Neural progenitor cell (in vitro differentiated cells): ENCODE data around the gene KIF12. TPM values are rescaled to one million over a fixed set of nuclear protein-coding genes. Genes with fewer than 3 reads are reported as not detected.

Experiments used
- DNase-seq: peaks from one replicate; pipeline ENCODE4 v3.0.0-alpha.2; 2016; ENCODE audit warnings: low spot score
- H2AFZ ChIP-seq: fragments of 200-600 bp; sonication (generic); replicated peaks from 2 replicates; pipeline ENCODE4 v1.6.1; 2016; ENCODE audit warnings: antibody characterized with exemption
- H3F3A ChIP-seq: fragments of 200-600 bp; sonication (generic); 2 replicates; pipeline ENCODE4 v1.6.1; 2016; ENCODE audit warnings: antibody characterized with exemption, low read depth
- H3K27ac ChIP-seq: fragments of 200-600 bp; sonication (generic); 2 replicates; pipeline ENCODE4 v1.5.1; 2016; ENCODE audit warnings: mild to moderate bottlenecking
- H3K27me3 ChIP-seq: fragments of 200-600 bp; sonication (generic); 2 replicates; pipeline ENCODE4 v1.6.1; 2016; ENCODE audit warnings: mild to moderate bottlenecking, moderate library complexity
- H3K36me3 ChIP-seq: fragments of 200-600 bp; sonication (generic); 2 replicates; pipeline ENCODE4 v1.5.1; 2016
- H3K4me1 ChIP-seq: fragments of 200-600 bp; sonication (generic); 2 replicates; pipeline ENCODE4 v1.6.1; 2016; ENCODE audit warnings: mixed run types
- H3K4me2 ChIP-seq: fragments of 200-600 bp; sonication (generic); 2 replicates; pipeline ENCODE4 v1.6.1; 2016
- H3K4me3 ChIP-seq: fragments of 200-600 bp; sonication (generic); 2 replicates; pipeline ENCODE4 v1.5.1; 2016
- H3K79me2 ChIP-seq: fragments of 200-600 bp; sonication (generic); 2 replicates; pipeline ENCODE4 v1.6.1; 2016; ENCODE audit warnings: low read depth
- H3K9ac ChIP-seq: fragments of 200-600 bp; sonication (generic); 2 replicates; pipeline ENCODE4 v1.6.1; 2016
- H3K9me3 ChIP-seq: fragments of 200-600 bp; sonication (generic); 2 replicates; pipeline ENCODE4 v1.5.1; 2016; ENCODE audit warnings: low read depth
- H4K20me1 ChIP-seq: fragments of 200-600 bp; sonication (generic); 2 replicates; pipeline ENCODE4 v1.6.1; 2016; ENCODE audit warnings: low read depth
- H3K27ac Mint-ChIP-seq: 3 replicates; pipeline ENCODE4 v1.8.0; 2021; ENCODE audit warnings: mixed read lengths
- H3K27me3 Mint-ChIP-seq: 2 replicates; pipeline ENCODE4 v1.8.0; 2022; ENCODE audit warnings: low read depth, mild to moderate bottlenecking, inconsistent platforms, moderate library complexity, mixed read lengths; ENCODE audit not compliant: insufficient read depth
- H3K36me3 Mint-ChIP-seq: 3 replicates; pipeline ENCODE4 v1.8.0; 2021; ENCODE audit warnings: mixed read lengths
- H3K4me1 Mint-ChIP-seq: 3 replicates; pipeline ENCODE4 v1.8.0; 2021; ENCODE audit warnings: mixed read lengths
- H3K4me3 Mint-ChIP-seq: 3 replicates; pipeline ENCODE4 v1.8.0; 2021; ENCODE audit warnings: mild to moderate bottlenecking, moderate library complexity, mixed read lengths
- H3K9me3 Mint-ChIP-seq: 3 replicates; pipeline ENCODE4 v1.8.0; 2020; ENCODE audit warnings: mixed read lengths
- CTCF ChIP-seq: fragments of 200-600 bp; sonication (generic); IDR thresholded peaks from 2 replicates; pipeline ENCODE4 v1.5.1; 2017; ENCODE audit warnings: antibody characterized with exemption, mild to moderate bottlenecking
- EZH2 ChIP-seq: fragments of 200-600 bp; sonication (generic); IDR thresholded peaks from 2 replicates; pipeline ENCODE4 v1.6.1; 2017; ENCODE audit warnings: antibody characterized with exemption, mild to moderate bottlenecking, moderate library complexity
- EZH2phosphoT487 ChIP-seq: fragments of 200-600 bp; sonication (generic); IDR thresholded peaks from 2 replicates; pipeline ENCODE4 v1.6.1; 2017; ENCODE audit warnings: antibody characterized with exemption
- total RNA-seq: library from RNA; depleted of rRNA; stranded (reverse); fragments of >200 nt; gene quantifications from 2 replicates; pipeline ENCODE4 v1.2.3, GENCODE V29; 2015; ENCODE audit warnings: low replicate concordance

The KIF12 gene
- total RNA-seq, 1 donor from 2014 or later, result 0.56 TPM

- H3K4me1 Mint-ChIP-seq, result no peaks in the 10 kb centered on the region
- Histone ChIP-seq H3K9ac (no peak overlapping the region), H4K20me1 (no peaks in the 10 kb centered on the region), H3K27ac (no peak overlapping the region), H3K27me3 (no peaks in the 10 kb centered on the region), H3K4me2 (no peak overlapping the region), H3K79me2 (no peaks in the 10 kb centered on the region), H3F3A (no peaks in the 10 kb centered on the region), H3K4me3 (no peak overlapping the region), H3K36me3 (no peaks in the 10 kb centered on the region), H3K9me3 (no peaks in the 10 kb centered on the region), H2AFZ (no peak overlapping the region), H3K4me1 (no peaks in the 10 kb centered on the region)
- H3K27ac Mint-ChIP-seq, result no peak overlapping the region
- H3K27me3 Mint-ChIP-seq, result peaks cover 9% of the 10 kb centered on the region
- H3K9me3 Mint-ChIP-seq, result peaks cover 4% of the 10 kb centered on the region
- no peaks in the 10 kb centered on the region for H3K36me3 Mint-ChIP-seq
- no peak overlapping the region for H3K4me3 Mint-ChIP-seq
- DNase-seq, result no peak
- TF ChIP-seq EZH2phosphoT487 (no peak), CTCF (no peak), EZH2 (no peak)
Measured at GRCh38 chr9:114138552-114138971, 39.5 kb upstream of the KIF12 start.

- no peak overlapping the region for H3K4me3 Mint-ChIP-seq
- H3K27me3 Mint-ChIP-seq, result peaks cover 6% of the 10 kb centered on the region
- Histone ChIP-seq H3K4me3 (no peak overlapping the region), H3F3A (no peaks in the 10 kb centered on the region), H3K4me1 (no peaks in the 10 kb centered on the region), H3K27me3 (no peaks in the 10 kb centered on the region), H2AFZ (no peak overlapping the region), H3K79me2 (no peaks in the 10 kb centered on the region), H3K9me3 (no peaks in the 10 kb centered on the region), H3K27ac (no peak overlapping the region), H3K36me3 (no peaks in the 10 kb centered on the region), H3K4me2 (no peak overlapping the region), H3K9ac (no peak overlapping the region), H4K20me1 (no peaks in the 10 kb centered on the region)
- DNase-seq, result no peak
- no peaks in the 10 kb centered on the region for H3K4me1 Mint-ChIP-seq
- no peak for TF ChIP-seq CTCF
- TF ChIP-seq EZH2phosphoT487, result no peak
- no peak for TF ChIP-seq EZH2
- no peaks in the 10 kb centered on the region for H3K36me3 Mint-ChIP-seq
- no peak overlapping the region for H3K27ac Mint-ChIP-seq
- peaks cover 4% of the 10 kb centered on the region for H3K9me3 Mint-ChIP-seq
Measured at GRCh38 chr9:114137831-114138230, 38.7 kb upstream of the KIF12 start.

- H4K20me1 ChIP-seq, result no peaks in the 10 kb centered on the region
- no peaks in the 10 kb centered on the region for H3K9me3 ChIP-seq
- no peak overlapping the region for H3K9ac ChIP-seq
- H3K36me3 ChIP-seq, result no peaks in the 10 kb centered on the region
- Mint-ChIP-seq H3K27me3 (peaks cover 6% of the 10 kb centered on the region), H3K4me3 (no peak overlapping the region), H3K27ac (no peak overlapping the region), H3K9me3 (peaks cover 2% of the 10 kb centered on the region), H3K4me1 (no peaks in the 10 kb centered on the region), H3K36me3 (no peaks in the 10 kb centered on the region)
- no peak overlapping the region for H3K4me3 ChIP-seq
- no peaks in the 10 kb centered on the region for H3K4me1 ChIP-seq
- H3K27ac ChIP-seq, result no peak overlapping the region
- H3F3A ChIP-seq, result no peaks in the 10 kb centered on the region
- TF ChIP-seq EZH2 (no peak), EZH2phosphoT487 (no peak), CTCF (no peak)
- H3K4me2 ChIP-seq, result no peak overlapping the region
- H2AFZ ChIP-seq, result no peak overlapping the region
- H3K79me2 ChIP-seq, result no peaks in the 10 kb centered on the region
- no peak for DNase-seq
- no peaks in the 10 kb centered on the region for H3K27me3 ChIP-seq
Measured at GRCh38 chr9:114134827-114135396, 35.8 kb upstream of the KIF12 start.
